Measurements from ENCODE around the gene PSME4. TPM values are rescaled to one million over a fixed set of nuclear protein-coding genes. Genes with fewer than 3 reads are reported as not detected.
"Not testable (repeated sequence)": the region's sequence is repeated elsewhere in the genome, so short reads cannot be mapped to it uniquely, and the experiment has no call there.

The PSME4 gene
- total and polyA plus RNA-seq, 3 donors from 2014 or later, result 104 to 144 (median 142) TPM

- WGBS, 2 donors, result 90 to 93% methylated on average over 4 of the region's 4 CpGs
- TF ChIP-seq, protein P1, sequence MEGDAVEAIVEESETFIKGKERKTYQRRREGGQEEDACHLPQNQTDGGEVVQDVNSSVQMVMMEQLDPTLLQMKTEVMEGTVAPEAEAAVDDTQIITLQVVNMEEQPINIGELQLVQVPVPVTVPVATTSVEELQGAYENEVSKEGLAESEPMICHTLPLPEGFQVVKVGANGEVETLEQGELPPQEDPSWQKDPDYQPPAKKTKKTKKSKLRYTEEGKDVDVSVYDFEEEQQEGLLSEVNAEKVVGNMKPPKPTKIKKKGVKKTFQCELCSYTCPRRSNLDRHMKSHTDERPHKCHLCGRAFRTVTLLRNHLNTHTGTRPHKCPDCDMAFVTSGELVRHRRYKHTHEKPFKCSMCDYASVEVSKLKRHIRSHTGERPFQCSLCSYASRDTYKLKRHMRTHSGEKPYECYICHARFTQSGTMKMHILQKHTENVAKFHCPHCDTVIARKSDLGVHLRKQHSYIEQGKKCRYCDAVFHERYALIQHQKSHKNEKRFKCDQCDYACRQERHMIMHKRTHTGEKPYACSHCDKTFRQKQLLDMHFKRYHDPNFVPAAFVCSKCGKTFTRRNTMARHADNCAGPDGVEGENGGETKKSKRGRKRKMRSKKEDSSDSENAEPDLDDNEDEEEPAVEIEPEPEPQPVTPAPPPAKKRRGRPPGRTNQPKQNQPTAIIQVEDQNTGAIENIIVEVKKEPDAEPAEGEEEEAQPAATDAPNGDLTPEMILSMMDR (IDR thresholded peaks at IDR 0.05), result no peak
- TF ChIP-seq POLR2A (IDR thresholded peaks at IDR 0.05), result no peak
- intact Hi-C loops (cut with DNase I; ENCODE audit: low total_unique reads), result no loop called here
These were observed 118.3 kb downstream of the PSME4 start for GRCh38 chr2:53852532-53852931.

DNA sequence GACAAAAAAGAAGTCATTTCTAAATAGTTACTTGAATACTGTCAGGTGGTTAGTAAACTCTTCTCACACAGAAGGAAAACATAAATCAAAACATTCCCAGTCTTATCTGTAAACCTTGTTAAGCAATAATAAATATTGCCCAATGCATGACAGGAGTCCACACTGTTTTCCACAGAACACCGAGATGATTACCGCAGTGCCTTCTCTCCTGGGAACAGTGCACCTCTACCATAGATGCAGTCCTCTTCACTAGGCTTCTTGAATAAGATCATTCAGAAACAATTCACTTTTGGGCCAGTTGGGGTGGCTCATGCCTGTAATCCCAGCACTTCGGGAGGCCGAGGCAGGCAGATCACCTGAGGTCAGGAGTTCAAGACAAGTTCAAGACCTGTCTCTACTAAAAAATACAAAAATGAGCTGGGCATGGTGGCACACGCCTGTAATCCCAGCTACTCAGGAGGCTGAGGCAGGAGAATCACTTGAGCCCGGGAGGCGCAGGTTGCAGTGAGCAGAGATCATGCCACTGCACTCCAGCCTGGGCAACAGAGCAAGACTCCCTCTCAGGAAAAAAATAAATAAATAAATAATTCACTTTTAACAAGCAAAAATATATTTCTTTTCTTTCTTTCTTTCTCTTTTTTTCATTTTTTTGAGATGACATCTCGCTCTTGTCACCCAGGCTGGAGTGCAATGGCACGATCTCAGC lies 119.6 kb downstream of the PSME4 start:
- H3K4me3 ChIP-seq; H3K9me3 ChIP-seq; DNase-seq; H3K27me3 ChIP-seq; H3K27ac ChIP-seq; H3K36me3 ChIP-seq (ENCODE audit: low read depth, missing control alignments); H3K4me1 ChIP-seq; intact Hi-C loops (cut with DNase I; ENCODE audit: low total_unique reads): not testable (repeated sequence)
- WGBS, 2 donors, result 78 to 87% methylated on average over 9 of the region's 9 CpGs

More at GRCh38 chr2:53852532-53852931, 118.3 kb downstream of the PSME4 start:
- Histone ChIP-seq H3K4me1 (no peaks in the 10 kb centered on the region), H3K27ac (no peak overlapping the region), H3K4me3 (no peak overlapping the region), H3K36me3 (ENCODE audit: low read depth, missing control alignments) (no peaks in the 10 kb centered on the region), H3K9me3 (no peaks in the 10 kb centered on the region), H3K27me3 (no peaks in the 10 kb centered on the region)
- DNase-seq, result no peak

- Histone ChIP-seq H3K9me3 (no peaks in the 10 kb centered on the region), H3K4me3 (no peak overlapping the region), H3K4me1 (no peaks in the 10 kb centered on the region), H3K27me3 (no peaks in the 10 kb centered on the region), H3K27ac (no peak overlapping the region), H3K36me3 (ENCODE audit: low read depth, missing control alignments) (no peaks in the 10 kb centered on the region)
- intact Hi-C loops (cut with DNase I; ENCODE audit: low total_unique reads), result no loop called here
- no peak for DNase-seq
- WGBS, 2 donors, result 93% methylated on average over 2 of the region's 2 CpGs
- TF ChIP-seq, protein P1 (IDR thresholded peaks at IDR 0.05), result no peak
- TF ChIP-seq POLR2A (IDR thresholded peaks at IDR 0.05), result no peak
These were observed 122.7 kb downstream of the PSME4 start for GRCh38 chr2:53848062-53848461.

- H3K4me3 ChIP-seq, result no peak overlapping the region
- H3K4me1 ChIP-seq, result no peaks in the 10 kb centered on the region
- TF ChIP-seq POLR2A (IDR thresholded peaks at IDR 0.05), result no peak
- TF ChIP-seq, protein P1 (IDR thresholded peaks at IDR 0.05), result no peak
- no peaks in the 10 kb centered on the region for H3K36me3 ChIP-seq (ENCODE audit: low read depth, missing control alignments)
- intact Hi-C loops (cut with DNase I; ENCODE audit: low total_unique reads), result no loop called here
- no peak for DNase-seq
- H3K27me3 ChIP-seq, result no peaks in the 10 kb centered on the region
- WGBS, 2 donors, result 60 to 72% methylated on average over 2 of the region's 2 CpGs
- H3K27ac ChIP-seq, result no peak overlapping the region
- no peaks in the 10 kb centered on the region for H3K9me3 ChIP-seq
These were observed 127.2 kb downstream of the PSME4 start for GRCh38 chr2:53843595-53843994.

DNA sequence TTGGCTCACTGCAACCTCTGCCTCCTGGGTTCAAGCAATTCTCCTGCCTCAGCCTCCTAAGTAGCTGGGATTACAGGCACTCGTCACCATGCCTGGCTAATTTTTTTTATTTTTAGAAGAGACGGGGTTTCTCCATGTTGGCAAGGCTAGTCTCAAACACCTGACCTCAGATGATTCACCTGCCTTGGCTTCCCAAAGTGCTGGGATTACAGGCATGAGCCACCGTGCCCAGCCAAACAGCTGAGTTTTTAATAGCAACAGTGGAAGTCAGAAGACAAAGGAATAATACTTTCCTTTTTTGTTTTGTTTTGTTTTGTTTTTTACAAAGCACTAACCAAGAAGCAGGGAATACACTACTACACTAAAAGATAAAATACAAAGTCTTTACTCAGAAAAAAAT lies 127.9 kb downstream of the PSME4 start:
- Histone ChIP-seq H3K4me3 (no peak overlapping the region), H3K27ac (no peak overlapping the region), H3K9me3 (no peaks in the 10 kb centered on the region), H3K27me3 (no peaks in the 10 kb centered on the region), H3K36me3 (ENCODE audit: low read depth, missing control alignments) (no peaks in the 10 kb centered on the region), H3K4me1 (no peaks in the 10 kb centered on the region)
- TF ChIP-seq, protein P1 (IDR thresholded peaks at IDR 0.05), result no peak
- TF ChIP-seq POLR2A (IDR thresholded peaks at IDR 0.05), result no peak
- 82 to 84% methylated on average over 3 of the region's 3 CpGs for WGBS, 2 donors
- intact Hi-C loops (cut with DNase I; ENCODE audit: low total_unique reads), result no loop called here
- no peak for DNase-seq

DNA sequence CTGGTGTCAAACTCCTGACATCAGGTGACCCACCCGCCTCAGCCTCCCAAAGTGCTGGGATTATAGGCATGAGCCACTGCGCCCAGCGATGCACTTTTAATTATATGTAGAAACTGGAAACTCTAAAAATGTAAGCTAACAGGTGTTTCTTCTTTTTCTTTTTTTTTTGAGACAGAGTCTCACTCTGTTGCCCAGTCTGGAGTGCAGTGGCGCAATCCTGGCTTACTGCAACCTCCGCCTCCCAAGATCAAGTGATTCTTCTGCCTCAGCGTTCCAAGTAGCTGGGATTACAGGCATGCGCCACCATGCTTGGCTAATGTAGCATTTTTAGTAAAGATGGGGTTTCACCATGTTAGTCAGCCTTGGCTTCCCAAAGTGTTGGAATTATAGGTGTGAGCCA lies 129.1 kb downstream of the PSME4 start:
- H3K36me3 ChIP-seq (ENCODE audit: low read depth, missing control alignments); DNase-seq; H3K9me3 ChIP-seq; H3K4me1 ChIP-seq; H3K4me3 ChIP-seq; H3K27me3 ChIP-seq; H3K27ac ChIP-seq; intact Hi-C loops (cut with DNase I; ENCODE audit: low total_unique reads): not testable (repeated sequence)
- WGBS, 2 donors, result 84 to 95% methylated on average over 7 of the region's 7 CpGs

All from testis (tissue), 3 donors.